Sciatic nerve (tissue), 2 donors: ENCODE measurements around the gene LPCAT4. TPM values are rescaled to one million over a fixed set of nuclear protein-coding genes. Genes with fewer than 3 reads are reported as not detected.
"Not testable (repeated sequence)": the region's sequence is repeated elsewhere in the genome, so short reads cannot be mapped to it uniquely, and the experiment has no call there.

Source experiments
- ATAC-seq: fragments of 200-7000 bp; cut with Tn5 transposase; one replicate; pipeline ENCODE4 v1.9.1; 2020; ENCODE audit warnings: mild to moderate bottlenecking, moderate library complexity
- DNase-seq: peaks from one replicate; pipeline ENCODE4 v3.0.0-alpha.2; 2020; ENCODE audit warnings: low spot score
- intact Hi-C: fragments of 100-400 bp; cut with DNase I; formaldehyde crosslinking; loops from one replicate; pipeline ENCODE4 v1.14.2; 2022
- total RNA-seq: library from RNA; stranded (reverse); fragmentation: NEBNext Ultra II Directional; extraction: Animal tissue kit (Norgen Biotek cat#: 25700); gene quantifications from one replicate; pipeline ENCODE4 v1.2.1, GENCODE V29; 2021
- donor health status: DM: no; HTN: no; CAD: no.
- donor health status: DM: no; HTN: no; CAD: no.

Gene LPCAT4
- total RNA-seq, 1 donor from 2014 or later: 69.0 TPM

DNA sequence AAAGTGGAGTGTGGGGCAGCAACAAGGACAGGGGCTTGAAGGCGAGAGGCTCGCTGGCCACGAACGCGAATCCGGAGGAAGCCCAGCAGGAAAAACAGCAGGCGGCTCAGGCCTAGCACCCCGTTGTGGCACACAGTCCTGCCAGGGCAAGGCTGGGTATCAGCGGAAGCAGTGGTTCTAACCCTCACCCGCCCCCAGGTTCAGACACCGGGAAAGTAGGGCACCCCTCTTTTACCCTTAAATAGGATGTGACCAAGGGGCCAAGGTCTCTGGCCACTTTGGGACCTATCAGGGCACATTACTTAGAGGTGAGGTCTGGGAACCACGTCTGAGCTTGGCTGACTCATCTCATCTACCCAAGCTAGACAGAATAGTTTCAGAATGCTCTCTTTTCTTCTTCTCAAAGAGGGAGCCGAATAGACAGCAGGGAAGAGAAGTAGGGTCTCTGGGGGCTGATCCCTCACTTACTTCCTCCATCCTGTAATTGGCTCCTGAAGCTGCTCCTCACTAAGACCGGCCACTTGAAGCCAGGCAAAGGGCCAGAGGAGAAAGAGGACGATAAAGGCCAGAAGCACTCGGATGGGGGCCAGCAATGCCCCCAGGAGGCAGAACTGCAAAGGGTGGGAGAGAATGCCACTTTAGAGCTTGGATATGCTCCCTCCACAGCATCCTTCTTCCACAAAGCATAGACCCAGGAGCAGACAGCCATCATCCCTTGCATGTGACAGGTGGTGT, 1.7 kb downstream of the LPCAT4 start:
- ATAC-seq: no peak
- DNase-seq: no peak
- intact Hi-C loops: no loop called here

- DNase-seq (no peak), ATAC-seq (no peak)
- intact Hi-C loops: no loop called here
Observed at GRCh38 chr15:34364041-34364440, 3.0 kb downstream of the LPCAT4 start.

- DNase-seq (no peak), ATAC-seq (no peak)
- intact Hi-C loops: no loop called here
Observed at GRCh38 chr15:34362047-34362773, 4.8 kb downstream of the LPCAT4 start.

- intact Hi-C loops: no loop called here
- no peak for ATAC-seq
- DNase-seq: no peak
Observed at GRCh38 chr15:34361278-34361677, 5.7 kb downstream of the LPCAT4 start.

- DNase-seq (no peak), ATAC-seq (no peak)
- intact Hi-C loops: no loop called here
Observed at GRCh38 chr15:34360298-34360697, 6.7 kb downstream of the LPCAT4 start.

GRCh38 chr15:34359416-34359815, 7.6 kb downstream of the LPCAT4 start:
- no peak for DNase-seq
- ATAC-seq: no peak
- intact Hi-C loops: no loop called here

- ATAC-seq (no peak), DNase-seq (no peak)
- intact Hi-C loops: no loop called here
Observed at GRCh38 chr15:34358948-34359347, 8.0 kb downstream of the LPCAT4 start.

- intact Hi-C loops: no loop called here
- no peak for DNase-seq
Observed at GRCh38 chr15:34358367-34358766, 8.6 kb downstream of the LPCAT4 start.

GRCh38 chr15:34357653-34358052, 9.3 kb downstream of the LPCAT4 start:
- ATAC-seq (no peak), DNase-seq (no peak)
- intact Hi-C loops: no loop called here

More at GRCh38 chr15:34358367-34358766, 8.6 kb downstream of the LPCAT4 start:
- ATAC-seq: no peak

GRCh38 chr15:34355241-34355640, 11.8 kb downstream of the LPCAT4 start:
- intact Hi-C loops: no loop called here
- DNase-seq (no peak), ATAC-seq (no peak)

GRCh38 chr15:34354286-34354685, 12.7 kb downstream of the LPCAT4 start:
- intact Hi-C loops: no loop called here
- DNase-seq (no peak), ATAC-seq (no peak)

- DNase-seq (no peak), ATAC-seq (no peak)
- intact Hi-C loops: no loop called here
Observed at GRCh38 chr15:34353627-34354026, 13.4 kb downstream of the LPCAT4 start.

DNA sequence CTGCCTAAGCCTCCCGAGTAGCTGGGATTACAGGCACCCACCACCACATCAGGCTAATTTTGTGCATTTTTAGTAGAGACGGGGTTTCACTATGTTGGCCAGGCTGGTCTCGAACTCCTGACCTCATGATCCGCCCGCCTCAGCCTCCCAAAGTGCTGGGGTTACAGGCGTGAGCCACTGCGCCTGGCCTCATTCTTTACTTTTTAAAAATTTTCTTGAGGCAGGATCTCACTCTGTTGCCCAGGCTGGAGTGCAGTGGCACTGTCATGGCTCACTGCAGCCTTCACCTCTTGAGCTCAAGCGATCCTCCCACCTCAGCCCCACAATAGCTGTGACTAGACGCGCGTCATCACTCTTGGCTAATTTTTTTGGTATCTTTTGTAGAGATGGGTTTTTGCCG, 14.0 kb downstream of the LPCAT4 start:
- intact Hi-C loops, DNase-seq, ATAC-seq: not testable (repeated sequence)

DNA sequence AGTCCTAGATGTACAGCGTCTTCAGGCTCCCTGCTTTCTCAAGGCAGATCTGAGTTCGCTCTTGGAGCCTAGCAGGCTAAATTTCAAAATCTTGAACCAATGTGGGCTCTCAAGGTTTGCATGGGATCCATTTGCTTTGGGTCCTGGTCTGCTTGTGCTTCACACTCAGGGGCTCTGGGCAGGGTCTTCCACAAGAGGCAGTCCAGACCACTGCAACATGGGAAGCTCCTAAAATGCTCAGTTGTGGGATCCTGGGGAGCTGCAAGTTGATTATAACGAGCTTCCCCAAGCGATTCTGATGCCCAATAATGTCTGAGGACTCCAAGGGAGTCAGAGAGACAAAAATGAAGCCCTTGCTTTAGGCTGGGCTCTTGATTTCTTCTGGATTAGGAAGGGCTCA, 17.2 kb downstream of the LPCAT4 start:
- intact Hi-C loops: no loop called here
- DNase-seq (no peak), ATAC-seq (no peak)

DNA sequence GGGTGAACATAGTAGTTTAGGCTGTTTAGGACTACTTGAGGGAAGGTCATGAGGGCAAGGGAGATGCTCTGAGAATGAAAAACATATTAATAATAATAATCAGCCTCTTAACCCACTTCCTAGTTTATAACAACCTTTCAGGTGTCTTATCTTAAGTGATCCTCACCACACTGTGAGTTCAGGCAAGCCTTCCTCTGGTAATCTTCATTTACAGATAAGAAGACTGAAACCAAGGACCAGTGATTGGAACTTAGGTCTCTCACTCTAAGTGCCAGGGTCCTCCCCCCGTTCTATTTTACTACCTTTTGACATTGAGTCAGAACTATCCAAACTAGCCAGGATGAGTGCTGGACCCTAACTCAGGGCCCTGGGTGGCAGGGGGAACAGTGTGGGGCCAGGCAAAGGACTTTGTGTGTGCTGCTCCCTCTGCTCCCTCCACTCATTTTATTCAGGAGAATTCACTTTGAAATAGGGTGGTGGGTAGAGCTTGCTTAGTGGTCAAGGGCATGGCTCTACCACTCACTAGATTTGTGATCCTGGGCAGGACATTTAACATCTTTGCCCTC, 18.2 kb downstream of the LPCAT4 start:
- DNase-seq: no peak
- intact Hi-C loops: no loop called here
- no peak for ATAC-seq

DNA sequence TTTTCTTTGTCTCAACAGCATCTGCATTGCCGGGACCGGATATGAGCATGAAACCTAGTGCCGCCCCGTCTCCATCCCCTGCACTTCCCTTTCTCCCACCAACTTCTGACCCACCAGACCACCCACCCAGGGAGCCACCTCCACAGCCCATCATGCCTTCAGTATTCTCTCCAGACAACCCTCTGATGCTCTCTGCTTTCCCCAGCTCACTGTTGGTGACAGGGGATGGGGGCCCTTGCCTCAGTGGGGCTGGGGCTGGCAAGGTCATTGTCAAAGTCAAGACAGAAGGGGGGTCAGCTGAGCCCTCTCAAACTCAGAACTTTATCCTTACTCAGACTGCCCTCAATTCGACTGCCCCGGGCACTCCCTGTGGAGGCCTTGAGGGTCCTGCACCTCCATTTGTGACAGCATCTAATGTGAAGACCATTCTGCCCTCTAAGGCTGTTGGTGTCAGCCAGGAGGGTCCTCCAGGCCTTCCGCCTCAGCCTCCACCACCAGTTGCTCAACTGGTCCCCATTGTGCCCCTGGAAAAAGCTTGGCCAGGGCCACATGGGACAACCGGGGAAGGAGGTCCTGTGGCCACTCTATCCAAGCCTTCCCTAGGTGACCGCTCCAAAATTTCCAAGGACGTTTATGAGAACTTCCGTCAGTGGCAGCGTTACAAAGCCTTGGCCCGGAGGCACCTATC, 18.9 kb downstream of the LPCAT4 start:
- DNase-seq: no peak
- no peak for ATAC-seq
- intact Hi-C loops: no loop called here

GRCh38 chr15:34342737-34343575, 24.0 kb downstream of the LPCAT4 start, which contains the start of the genes NOP10 and NUTM1:
TSS of gene NOP10 (minus strand) at chr15:34343136. CDS start at chr15:34343073, 63 bp downstream.
TSS of gene NUTM1 (plus strand) at chr15:34343315. CDS start at chr15:34343697, 382 bp downstream.
- peak; percentile 98 for ATAC-seq
- intact Hi-C loops: no loop called here

DNA sequence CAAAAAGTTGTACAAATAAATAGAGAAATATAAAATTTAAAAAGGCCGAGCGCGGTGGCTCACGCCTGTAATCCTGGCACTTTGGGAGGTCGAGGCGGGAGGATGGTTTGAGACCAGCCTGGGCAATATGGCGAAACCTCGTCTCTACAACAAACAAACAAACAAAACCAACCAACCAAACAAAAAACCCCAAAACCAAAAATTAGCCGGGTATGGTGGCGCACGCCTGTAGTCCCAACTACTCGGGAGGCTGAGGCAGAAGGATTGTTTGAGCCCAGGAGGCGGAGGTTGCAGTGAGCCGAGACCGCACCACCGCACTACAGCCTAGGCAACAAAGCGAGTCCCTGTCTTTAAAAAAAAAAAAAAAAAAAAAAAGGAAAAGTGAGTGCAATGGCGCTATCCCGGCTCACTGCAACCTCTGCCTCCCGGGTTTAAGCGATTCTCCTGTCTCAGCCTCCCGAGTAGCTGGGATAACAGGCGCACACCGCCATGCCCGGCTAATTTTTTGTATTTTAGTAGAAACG, 24.7 kb downstream of the LPCAT4 start:
- ATAC-seq: peak; percentile 1
- intact Hi-C loops, DNase-seq: not testable (repeated sequence)

More at GRCh38 chr15:34342737-34343575, 24.0 kb downstream of the LPCAT4 start, which contains the start of the genes NOP10 and NUTM1:
- peak; percentile 95 for DNase-seq
